COR-L47 (cell line): ENCODE results near the gene PTPRD.

Source experiments
- DNase-seq: peaks from one replicate; lab custom pipeline; 2025; lab: John Stamatoyannopoulos, UW

Gene PTPRD

DNA sequence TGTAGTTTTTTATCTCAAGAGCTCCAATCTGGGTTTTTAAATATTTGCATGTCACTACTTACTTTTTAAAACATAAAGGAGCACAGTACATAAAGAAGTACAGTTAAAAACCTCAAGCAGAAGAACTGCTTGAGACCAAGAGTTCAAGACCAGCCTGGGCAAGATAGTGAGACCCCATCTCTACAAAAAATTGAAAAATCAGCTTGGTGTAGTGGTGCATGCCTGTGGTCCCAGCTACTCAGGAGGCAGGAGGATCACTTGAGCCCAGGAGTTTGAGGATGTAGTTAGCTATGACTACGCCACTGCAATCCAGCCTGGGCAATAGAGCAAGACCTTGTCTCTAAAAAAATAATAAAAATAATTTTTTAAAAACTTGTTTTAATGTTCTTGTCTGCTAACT lies 1840.5 kb downstream of the PTPRD start:
- DNase-seq, result no peak

DNA sequence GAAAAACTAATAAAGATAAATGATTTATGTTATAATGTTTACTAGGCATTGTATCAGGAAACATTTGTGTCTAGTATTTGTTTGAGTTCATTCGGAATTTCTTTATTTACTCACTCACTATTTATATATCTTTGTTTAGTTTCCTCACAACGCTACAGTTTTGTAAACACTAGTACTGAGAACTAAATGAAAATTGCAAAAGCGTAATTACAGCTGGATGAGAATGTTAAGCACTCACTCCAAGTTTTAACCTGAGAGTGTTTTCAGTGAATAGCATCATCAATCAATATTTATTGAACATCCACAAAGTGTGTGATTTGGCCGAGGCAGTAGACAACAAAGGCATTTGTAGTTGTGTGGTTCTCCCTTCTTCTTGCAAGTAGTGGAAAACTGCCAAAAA lies 1843.6 kb downstream of the PTPRD start:
- no peak for DNase-seq

DNA sequence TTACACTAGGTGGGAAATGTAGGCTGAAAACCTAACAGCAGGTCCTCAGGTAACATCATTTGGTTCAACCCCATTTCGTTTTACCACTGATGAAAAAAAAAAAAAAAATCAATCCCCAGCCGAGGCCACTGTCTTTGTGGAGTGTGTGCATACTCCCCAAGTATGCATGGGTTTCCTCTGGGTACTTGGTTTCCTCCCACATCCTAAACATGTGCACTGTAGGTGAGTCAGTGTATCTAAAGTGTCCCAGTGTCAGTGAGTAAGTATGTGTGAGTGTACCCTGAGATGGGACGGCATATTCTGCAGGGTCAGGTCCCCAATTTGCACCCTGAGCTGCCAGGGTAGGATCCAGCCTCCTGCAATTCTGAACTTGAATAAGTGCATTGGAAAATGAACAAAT lies 1846.7 kb downstream of the PTPRD start:
- DNase-seq, result no peak

DNA sequence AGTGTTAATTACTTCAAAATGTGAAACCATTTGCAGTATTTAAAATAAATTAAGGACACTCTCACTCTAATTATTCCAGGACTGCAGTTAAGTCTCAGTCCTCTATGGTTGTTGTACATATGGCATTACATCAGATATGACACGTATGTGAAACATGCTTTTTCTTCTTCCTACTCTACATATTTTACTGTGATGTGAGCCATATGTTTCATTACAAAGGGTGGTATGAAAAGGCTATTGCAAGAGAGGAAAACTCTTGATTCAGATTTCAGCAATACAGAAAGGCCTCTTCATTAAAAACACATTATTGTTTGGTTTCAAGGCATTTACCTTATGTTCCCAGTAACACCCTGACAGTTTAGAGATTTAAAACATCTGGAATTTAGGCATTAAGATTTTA lies 1848.8 kb downstream of the PTPRD start:
- DNase-seq, result no peak

DNA sequence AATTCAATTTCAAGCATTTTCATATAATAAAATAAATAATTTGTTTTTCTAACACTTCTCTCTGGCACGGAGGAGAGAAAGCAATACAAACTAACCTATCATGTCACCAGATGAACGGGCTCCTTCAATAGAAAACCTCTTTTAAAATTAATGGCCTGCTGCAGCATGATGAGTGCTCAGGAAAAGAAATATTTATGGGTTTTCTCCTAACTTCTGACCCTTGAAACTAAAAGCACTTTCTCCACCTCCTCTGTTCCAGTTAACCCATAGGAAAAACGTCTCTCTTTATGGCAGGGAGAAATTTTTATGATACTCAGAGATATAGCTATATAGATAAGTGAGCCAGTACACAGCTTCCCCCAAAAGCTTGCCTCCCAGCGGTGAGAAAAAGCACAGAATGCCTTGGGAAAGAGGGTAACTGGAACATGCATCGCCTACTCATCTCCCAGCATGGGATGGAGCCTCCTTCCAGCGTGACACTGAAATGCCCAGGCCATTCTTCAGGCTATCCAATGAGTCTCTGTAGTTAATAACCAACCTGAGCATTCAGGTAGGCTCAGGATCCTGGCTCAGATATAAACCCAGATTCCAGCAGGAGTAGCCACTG lies 1850.2 kb downstream of the PTPRD start:
- no peak for DNase-seq

DNA sequence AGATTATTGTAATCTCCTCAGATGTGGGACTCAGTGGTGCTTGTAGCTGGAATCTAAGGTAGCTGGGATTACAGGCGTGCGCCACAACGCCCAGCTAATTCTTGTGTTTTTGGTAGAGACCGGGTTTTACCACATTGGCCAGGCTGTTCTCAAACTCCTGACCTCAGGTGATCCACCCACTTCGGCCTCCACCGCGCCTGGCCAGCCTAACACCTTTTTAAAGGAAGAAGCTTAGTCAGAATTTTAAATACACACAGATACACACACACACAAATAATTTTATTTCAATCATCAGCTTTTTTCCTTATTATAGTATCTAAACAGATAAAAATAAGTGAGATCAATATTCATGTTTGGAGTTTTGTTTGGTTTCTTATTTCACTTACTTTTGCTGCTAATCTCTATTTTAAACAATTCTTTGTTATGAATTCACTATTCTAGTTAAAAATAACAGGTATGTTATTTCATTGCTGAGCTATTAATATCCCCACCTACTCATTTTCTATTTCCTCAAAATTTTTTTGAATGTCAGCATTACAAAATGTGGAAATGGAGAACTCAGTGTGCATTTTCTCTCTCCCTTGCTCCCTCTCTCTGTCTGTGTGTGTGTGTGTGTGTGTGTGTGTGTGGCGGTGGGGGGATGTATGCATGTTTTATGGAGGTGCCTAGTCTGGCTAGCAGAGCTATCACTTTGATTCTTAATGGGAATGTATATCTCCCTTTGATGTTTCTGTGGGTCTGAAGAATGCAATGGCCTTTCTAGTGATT lies 1852.6 kb downstream of the PTPRD start:
- DNase-seq, result no peak

DNA sequence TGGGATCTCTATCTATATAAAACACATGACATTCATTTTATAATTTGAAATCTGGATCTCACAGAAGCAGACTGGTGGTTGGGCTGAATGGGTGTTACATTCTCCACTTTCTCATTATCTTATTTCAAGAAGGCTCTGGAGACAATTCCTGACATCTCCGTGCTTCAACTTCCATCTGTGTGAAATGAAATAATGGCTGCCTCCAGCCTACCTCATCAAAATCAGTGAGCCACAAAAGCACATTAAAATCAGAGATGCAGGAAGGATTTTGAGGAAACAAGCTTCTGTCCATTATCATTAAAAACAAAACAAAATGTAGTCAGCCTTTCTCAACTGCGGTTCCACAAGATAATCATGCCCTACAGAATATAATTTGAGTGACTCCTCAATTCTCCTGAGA lies 1854.9 kb downstream of the PTPRD start:
- no peak for DNase-seq

DNA sequence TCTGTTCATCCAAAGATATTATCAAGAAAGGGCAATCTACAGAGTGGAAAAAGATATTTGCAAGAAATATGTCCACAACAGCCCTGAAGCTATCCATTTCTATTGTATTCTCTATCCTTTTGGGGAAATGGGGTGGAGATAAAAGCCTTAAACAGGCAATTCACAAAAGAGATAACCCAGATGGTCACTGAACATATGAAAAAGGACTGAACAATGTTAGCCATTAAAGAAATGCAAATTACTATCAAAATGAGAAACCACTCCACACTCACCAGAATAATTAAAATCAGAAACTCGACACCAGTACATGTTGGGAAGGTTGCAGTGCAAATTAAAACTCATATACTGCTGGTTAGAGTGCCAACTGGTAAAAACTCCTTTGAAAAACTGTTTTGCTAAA lies 1858.1 kb downstream of the PTPRD start:
- no peak for DNase-seq

DNA sequence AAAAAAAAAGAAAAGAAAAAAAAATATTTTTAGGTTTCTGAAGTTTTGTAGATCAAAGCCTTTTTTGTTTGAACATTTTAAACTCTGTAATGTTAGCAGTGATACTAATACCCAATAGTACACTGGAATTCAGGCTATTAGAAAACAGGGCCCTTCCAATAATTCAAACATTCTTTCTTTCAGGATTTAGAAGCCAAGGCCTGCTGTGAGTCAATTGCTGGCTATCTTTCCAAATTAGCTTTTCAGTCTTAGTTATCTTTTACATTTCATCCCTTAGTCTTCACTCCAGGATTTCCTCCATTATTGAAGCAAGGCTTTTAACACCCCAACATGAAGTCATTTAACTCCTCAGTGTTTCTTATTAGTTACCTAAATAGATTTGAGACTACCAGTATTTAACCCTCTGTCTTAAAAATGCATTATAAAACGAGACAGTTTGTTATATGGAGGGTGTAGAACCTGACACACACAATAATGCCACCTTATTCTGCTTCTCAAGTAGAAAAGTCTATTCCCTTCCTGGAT lies 1861.3 kb downstream of the PTPRD start:
- DNase-seq, result no peak

DNA sequence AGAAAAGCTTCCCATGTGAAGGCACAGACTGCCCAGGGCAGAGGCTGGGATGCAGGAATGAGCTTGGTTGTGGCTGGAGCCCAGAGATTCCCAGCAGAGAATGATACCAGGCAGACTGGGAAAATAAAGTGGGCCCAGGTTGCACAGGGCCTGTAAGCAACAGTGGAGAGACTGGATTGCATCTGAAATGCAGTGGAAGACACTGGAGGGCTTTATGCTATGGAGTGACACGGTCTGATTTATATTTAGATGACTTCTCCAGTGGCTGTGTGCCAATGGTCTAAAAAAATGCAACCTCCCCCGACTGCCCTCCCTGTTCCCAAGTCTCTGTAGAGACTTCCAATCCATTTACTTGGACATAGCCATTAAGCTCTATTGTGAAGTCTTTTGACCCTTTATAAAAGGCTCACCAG lies 1862.2 kb downstream of the PTPRD start:
- no peak for DNase-seq

DNA sequence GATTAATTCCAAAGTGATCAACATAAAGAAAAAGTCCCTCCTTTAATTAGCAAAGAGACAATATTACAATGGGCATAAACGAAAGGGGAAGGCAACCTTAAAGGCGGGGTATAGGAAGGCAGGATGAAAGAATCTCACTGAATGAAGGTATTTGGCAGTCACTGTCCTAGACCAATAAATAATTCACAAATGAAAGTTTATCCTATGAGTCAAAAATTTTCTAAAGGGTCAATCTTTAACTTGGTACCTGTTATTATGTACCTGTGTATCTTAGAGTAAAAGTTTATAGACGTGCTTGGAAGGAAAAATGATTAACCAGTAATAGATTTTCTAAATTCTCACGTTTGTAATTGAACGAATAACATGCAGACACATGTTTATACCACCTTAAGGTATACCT lies 1867.5 kb downstream of the PTPRD start:
- no peak for DNase-seq

DNA sequence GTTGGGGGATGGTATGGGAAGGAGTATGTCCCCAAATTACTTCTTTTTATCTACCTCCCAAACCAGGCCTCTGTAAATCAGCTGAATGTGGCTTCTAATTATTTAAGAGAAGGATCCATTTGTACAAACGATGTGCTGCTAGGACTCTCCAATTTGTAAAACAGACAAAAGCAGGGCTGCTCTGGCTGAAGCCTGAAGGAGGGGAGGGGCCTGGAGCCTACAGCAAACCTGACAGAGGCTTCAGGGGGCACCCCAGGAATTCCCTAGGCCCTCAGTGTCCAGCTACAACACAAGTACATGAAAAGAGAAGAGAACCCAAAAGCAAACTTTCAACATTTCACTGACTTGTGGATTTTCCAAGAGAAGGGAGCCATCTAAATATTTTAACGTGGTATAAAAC lies 1873.9 kb downstream of the PTPRD start:
- no peak for DNase-seq

DNA sequence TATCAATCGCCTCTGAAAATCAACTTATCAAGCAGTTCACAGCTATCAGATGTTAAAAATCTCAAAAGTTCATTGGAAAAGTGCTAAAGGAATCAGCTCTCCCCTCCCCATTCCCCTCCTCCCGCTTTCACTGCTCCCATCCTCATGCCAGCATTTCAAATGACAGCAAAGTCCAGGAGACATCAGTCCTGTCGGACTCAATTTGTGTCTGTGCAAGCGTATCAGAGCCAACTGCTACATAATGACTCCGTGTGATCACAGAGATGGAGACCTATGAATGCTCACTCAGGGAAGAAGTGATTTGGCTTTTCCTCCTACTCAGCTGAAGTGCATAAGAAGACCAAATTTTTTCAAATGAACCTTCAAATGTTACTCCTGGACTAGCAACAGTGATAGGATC lies 1876.0 kb downstream of the PTPRD start:
- no peak for DNase-seq

DNA sequence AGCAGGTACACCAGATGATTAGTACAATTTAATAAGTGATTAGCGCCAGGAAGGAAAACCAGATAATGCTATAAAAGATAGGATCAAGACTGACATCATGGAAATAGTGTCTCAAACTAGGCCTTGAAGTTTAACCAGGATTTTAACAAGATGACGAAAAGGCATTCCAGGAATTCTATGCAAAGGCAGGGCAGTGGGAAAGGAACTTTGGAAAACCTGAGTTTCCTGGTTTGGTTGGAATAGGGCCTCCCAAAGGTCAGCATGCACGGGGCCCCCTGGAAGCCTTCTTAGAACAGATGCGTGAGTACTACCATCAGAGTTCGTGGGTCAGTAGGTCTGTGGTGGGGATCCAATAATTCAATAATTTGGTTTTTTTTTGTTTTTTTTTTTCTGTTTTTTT lies 1878.0 kb downstream of the PTPRD start:
- no peak for DNase-seq

DNA sequence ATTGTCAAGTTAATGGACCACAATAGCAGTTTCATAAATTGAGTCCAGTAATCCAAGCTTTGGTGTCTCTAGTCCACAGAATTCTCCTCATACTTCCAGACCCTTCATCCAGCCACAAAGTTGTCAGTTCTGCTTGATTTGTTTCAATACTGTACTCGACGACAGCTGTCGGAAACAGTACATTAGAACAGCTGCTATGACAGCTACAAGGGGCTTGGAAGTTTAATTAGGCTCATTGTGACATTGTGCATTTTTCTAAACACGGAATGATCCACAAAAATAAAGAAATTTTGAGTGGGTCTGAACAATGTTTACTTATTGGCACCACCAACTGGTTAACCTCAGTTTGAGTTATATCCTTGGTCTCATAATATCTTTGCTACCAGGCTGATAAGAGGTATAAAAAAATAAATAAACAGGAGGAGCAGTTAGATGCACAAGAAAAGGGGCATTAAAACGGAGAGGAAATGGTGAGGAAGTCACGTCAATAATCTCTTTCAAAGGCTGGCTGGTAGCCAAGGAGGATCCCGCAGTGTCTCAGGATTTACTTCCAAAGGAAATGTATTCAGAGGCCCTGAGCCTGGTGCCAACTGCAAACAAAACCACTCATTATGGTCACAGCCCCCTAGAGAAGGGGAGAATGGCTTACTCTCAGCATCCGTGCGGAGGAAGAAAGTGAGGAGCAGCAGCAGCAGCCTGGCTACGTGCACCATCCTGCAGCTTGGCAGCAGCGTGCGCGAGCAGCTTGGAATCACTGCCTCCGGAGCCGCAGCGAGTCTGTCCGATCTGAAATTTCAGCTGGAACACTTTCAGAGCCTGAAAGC lies 1879.5 kb downstream of the PTPRD start:
- DNase-seq, result peak; percentile 97

DNA sequence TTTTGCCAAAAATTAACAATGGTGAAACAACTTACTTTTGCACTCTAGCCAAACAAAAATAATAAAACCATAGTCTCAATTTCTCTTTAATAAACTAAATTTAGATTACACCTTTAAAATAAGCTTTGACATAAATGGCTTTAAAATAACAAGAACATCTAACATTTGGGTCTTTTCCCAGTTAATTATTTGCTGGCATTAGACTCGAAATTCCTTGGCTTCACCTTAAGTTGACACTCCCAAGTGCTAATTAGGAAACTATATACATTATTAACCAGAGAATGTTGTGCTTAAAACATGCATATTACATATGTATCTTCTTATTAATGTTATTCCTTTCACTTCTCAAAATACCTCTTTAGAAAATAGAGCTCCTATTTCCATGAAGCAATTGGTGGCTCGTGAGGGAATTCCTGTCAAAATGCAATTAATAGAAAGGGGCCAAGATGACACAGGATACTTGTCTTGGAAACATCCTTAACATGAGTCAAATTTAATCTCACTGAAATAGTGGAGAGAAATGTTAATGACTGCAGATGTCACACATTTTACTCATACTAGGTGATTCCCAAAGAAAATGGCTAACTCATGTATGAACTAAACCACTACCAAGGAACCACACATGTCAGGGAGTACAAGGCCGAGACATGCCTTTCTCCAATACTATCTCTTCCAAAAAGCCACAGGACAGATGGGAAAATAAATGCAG lies 1880.3 kb downstream of the PTPRD start:
- DNase-seq, result no peak

DNA sequence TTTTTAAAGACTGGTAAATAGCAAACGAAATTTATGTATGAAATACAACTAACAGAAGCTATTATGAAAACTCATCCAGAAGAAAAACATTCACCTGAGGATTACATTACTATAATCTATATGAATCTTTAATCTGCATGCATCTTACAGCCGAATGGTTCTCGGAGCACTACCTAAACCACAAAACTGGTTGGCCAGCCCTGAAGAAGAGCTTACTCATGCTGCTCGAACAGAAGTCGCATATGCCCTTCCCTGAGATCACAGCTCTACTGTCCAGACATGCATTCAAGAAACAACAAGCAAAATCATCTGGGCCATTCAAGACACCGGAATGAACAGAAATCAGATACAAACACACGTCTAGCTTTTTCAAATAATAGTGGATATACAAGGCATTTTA lies 1882.2 kb downstream of the PTPRD start:
- no peak for DNase-seq

DNA sequence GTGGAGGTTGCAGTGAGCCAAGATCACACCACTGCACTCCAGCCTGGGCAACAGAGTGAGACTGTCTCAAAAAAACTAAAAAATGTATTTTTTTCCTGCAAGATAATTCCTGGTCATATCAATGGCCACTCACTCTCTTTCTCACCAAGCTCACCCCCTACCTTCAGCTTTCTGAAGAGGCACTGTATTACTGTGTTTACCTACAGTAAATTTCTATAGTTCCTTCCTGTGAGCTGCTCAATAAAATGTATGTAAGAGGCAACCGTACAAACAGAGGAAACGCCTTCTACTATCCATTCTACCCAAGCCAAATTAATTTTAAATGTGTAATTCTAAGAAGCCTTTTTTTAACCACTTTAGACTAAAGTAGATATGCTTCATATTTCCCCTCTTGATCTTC lies 1883.9 kb downstream of the PTPRD start:
- no peak for DNase-seq

DNA sequence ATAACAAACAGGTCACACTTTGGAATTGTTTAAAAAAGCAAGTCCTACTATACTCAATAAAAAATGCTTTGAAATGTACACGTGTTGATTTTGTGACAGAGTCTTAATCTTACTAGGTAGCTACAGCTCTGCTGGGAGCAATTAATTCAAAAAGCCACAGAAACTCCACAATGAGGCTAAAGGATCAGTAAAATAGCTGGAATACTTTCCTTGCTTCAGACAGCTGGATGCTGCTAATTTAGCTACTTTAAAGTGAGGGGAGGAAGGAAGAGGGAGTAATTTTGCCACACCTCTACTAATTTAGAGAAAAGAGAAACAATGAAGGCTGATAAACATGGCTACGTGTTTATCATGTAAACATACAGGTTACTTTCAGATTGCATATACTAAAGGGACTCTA lies 1885.6 kb downstream of the PTPRD start:
- DNase-seq, result no peak

DNA sequence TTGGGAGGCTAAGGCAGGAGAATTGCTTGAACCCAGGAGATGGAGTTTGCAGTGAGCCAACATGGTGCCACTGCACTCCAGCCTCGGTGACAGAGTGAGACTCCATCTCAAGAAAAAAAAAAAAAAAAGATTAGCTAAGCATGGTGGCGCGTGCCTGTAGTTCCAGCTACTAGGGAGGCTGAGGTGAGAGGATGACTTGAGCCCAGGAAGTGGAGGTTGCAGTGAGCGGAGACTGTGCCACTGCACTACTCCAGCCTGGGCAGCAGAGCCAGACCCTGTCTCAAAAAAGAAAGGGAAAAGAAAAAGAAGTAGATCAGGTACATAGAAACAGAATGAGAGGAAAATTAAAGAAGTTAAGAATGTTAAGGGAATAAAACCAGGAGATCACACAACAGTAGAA lies 1886.1 kb downstream of the PTPRD start:
- no peak for DNase-seq

DNA sequence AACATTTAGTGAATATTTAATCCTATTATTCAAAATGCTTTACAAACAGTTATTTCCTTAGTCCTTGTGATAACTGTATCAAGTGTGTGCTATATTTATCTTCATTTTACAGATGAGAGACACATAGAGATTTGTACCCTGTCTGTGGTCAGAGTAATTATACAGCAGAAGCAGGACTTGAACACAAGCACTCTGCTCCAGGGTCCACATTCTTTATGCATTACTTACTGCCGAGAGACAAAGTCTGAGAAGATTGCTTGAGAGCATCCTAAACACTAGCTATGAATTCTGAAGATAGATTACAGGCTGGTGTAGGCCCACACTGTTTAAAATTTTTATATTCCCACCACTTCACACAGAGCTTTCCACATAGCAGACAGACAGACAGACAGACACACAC lies 1887.2 kb downstream of the PTPRD start:
- no peak for DNase-seq

DNA sequence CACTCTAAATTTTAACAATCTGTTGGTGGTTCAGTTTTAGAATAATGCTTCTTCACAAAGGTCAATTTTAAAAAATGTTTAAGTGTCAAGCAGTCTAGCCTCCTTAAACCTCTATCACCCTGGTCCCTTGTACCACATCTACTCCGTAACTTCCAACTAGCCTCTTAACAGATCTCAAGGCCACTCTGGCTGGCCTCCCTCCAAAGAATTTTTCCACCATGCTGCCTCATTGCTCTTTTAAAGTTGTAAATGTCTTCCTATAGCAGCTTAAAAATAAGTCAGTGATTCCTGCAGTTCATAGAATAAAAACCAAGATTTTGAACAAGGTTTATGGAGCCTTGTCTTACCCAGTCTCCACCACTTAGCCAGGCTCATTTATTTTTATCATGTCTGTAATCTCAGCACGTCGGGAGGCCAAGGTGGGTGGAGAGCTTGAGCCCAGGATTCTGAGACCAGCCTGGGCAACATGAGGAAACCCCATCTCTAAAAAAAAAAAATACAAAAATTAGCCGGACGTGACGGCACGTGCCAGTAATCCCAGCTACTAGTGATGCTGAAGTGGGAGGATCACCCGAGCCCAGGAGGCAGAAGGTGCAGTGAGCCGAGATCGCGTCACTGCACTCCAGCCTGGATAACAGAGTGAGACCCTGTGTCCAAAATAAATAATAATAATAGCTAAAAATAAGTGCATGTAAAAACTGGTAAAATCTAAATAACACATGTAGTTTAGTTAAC lies 1888.4 kb downstream of the PTPRD start:
- no peak for DNase-seq
